Common myeloid progenitor, CD34-positive (primary cell): ENCODE results near the gene CEP162.

Experiments used
- CTCF ChIA-PET: fragments of 350-600 bp; sonication (Branson Sonifier 250); formaldehyde crosslinking; loops from one replicate; lab custom pipeline; 2021; ENCODE audit warnings: antibody characterized with exemption; lab: Charles Lee
- POLR2A ChIA-PET: fragments of 350-600 bp; sonication (Branson Sonifier 250); formaldehyde crosslinking; loops from one replicate; lab custom pipeline; 2021; ENCODE audit warnings: antibody characterized with exemption; lab: Charles Lee
- DNase-seq, 3 donors: peaks; one replicate each; pipeline versions ENCODE4 v3.0.0 to v3.0.0-alpha.2; 2013
- H3K27ac ChIP-seq, 2 experiments: 1 replicate in 1 of 2; 2 replicates in 1 of 2; pipeline ENCODE4 v1.7.0; 2013; ENCODE audit warnings: inconsistent platforms in 2 of 2, low read length in 2 of 2, mild to moderate bottlenecking in 2 of 2, low read depth in 1 of 2, moderate library complexity in 1 of 2; ENCODE audit not compliant: severe bottlenecking in 2 of 2, insufficient read depth in 1 of 2, poor library complexity in 1 of 2
- H3K27me3 ChIP-seq, 5 experiments: replicated peaks in 2 of 5; 1 replicate in 3 of 5; 2 replicates in 2 of 5; pipeline versions ENCODE4 v1.6.1 to v1.7.0; 2013; ENCODE audit warnings: low read length in 4 of 5, mild to moderate bottlenecking in 2 of 5, moderate library complexity in 2 of 5, inconsistent platforms in 1 of 5; ENCODE audit not compliant: insufficient read depth in 5 of 5, control insufficient read depth in 4 of 5
- H3K36me3 ChIP-seq, 4 experiments: 1 replicate in 2 of 4; 2 replicates in 2 of 4; pipeline versions ENCODE4 v1.6.1 to v1.7.0; 2013; ENCODE audit warnings: low read length in 3 of 4, control low read depth in 1 of 4, mild to moderate bottlenecking in 1 of 4; ENCODE audit not compliant: control insufficient read depth in 4 of 4, insufficient read depth in 4 of 4
- H3K4me1 ChIP-seq, 4 experiments: 1 replicate in 3 of 4; 2 replicates in 1 of 4; pipeline versions ENCODE4 v1.6.1 to v1.7.1; 2013; ENCODE audit warnings: low read length in 3 of 4, mild to moderate bottlenecking in 3 of 4, control low read depth in 1 of 4, inconsistent platforms in 1 of 4, moderate library complexity in 1 of 4; ENCODE audit not compliant: control insufficient read depth in 4 of 4, insufficient read depth in 4 of 4; ENCODE audit errors: control extremely low read depth in 1 of 4
- H3K4me3 ChIP-seq, 7 experiments: 1 replicate in 4 of 7; 2 replicates in 3 of 7; pipeline versions ENCODE4 v1.5.1 to v1.7.0; 2013; ENCODE audit warnings: mild to moderate bottlenecking in 7 of 7, low read length in 6 of 7, moderate library complexity in 6 of 7, inconsistent platforms in 2 of 7, low read depth in 2 of 7, control low read depth in 1 of 7; ENCODE audit not compliant: insufficient read depth in 4 of 7, control insufficient read depth in 1 of 7; ENCODE audit errors: extremely low read depth in 1 of 7
- H3K9me3 ChIP-seq, 5 experiments: 1 replicate in 4 of 5; 2 replicates in 1 of 5; pipeline versions ENCODE4 v1.6.1 to v1.7.1; 2013; ENCODE audit warnings: low read length in 4 of 5, mild to moderate bottlenecking in 2 of 5, inconsistent platforms in 1 of 5, low read depth in 1 of 5, moderate library complexity in 1 of 5; ENCODE audit not compliant: control insufficient read depth in 4 of 5, insufficient read depth in 2 of 5; ENCODE audit errors: control extremely low read depth in 1 of 5
- WGBS: methylation state at CpG from one replicate; pipeline ENCODE4 v1.1.5; 2013; ENCODE audit not compliant: insufficient coverage; 5-methylcytosine and 5-hydroxymethylcytosine counted together

CEP162 gene

DNA sequence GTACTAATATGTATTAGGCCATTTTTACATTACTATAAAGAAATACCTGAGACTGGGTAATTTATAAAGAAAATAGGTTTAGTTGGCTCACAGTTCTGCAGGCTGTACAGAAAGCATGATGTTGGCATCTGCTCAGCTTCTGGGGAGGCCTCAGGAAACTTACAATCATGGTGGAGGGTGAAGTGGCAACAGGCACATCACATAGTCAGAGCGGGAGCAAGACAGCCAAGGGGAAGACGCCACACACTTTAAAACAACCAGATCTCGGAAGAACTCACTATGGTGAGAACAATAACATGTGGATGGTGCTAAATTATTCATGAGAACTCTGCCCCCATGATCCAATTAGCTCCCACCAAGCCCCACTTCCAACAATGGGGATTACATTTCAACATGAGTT is 41.3 kb upstream of the CEP162 start:
- peaks cover 0 to under 1% (median 0%) of the 10 kb centered on the region in 5 experiments for H3K27me3 ChIP-seq

GRCh38 chr6:84263557-84263956 is 36.1 kb upstream of the CEP162 start:
- Histone ChIP-seq H3K36me3 (no peaks in the 10 kb centered on the region), H3K4me3 (no peak overlapping the region), H3K27me3 (peaks cover 0 to 2% (median 0%) of the 10 kb centered on the region in 5 experiments), H3K27ac (no peak overlapping the region), H3K4me1 (no peaks in the 10 kb centered on the region), H3K9me3 (peaks cover 0 to 2% (median 0%) of the 10 kb centered on the region in 5 experiments)
- DNase-seq = no peak
- ChIA-PET CTCF (no interaction called here), POLR2A (no interaction called here)
- WGBS = 97% methylated on average over 5 of the region's 6 CpGs

More for the DNA sequence above, 41.3 kb upstream of the CEP162 start:
- 100% methylated on average over 2 of the region's 3 CpGs for WGBS
- H3K4me1 ChIP-seq = no peaks in the 10 kb centered on the region
- H3K4me3 ChIP-seq = no peak overlapping the region
- H3K36me3 ChIP-seq = no peaks in the 10 kb centered on the region
- no peaks in the 10 kb centered on the region for H3K9me3 ChIP-seq
- no peak overlapping the region for H3K27ac ChIP-seq
- DNase-seq = no peak
- ChIA-PET CTCF (no interaction called here), POLR2A (no interaction called here)

GRCh38 chr6:84260926-84261325 is 33.5 kb upstream of the CEP162 start:
- no peak for DNase-seq
- Histone ChIP-seq H3K27me3 (peaks cover 0 to 2% (median 0%) of the 10 kb centered on the region in 5 experiments), H3K36me3 (no peaks in the 10 kb centered on the region), H3K4me3 (no peak overlapping the region), H3K9me3 (peaks cover 0 to 2% (median 0%) of the 10 kb centered on the region in 5 experiments), H3K27ac (no peak overlapping the region), H3K4me1 (peaks cover 0 to 4% (median 0%) of the 10 kb centered on the region in 4 experiments)
- ChIA-PET POLR2A (no interaction called here), CTCF (no interaction called here)
- no CpG with 5 or more reads among the region's 3 CpGs for WGBS

DNA sequence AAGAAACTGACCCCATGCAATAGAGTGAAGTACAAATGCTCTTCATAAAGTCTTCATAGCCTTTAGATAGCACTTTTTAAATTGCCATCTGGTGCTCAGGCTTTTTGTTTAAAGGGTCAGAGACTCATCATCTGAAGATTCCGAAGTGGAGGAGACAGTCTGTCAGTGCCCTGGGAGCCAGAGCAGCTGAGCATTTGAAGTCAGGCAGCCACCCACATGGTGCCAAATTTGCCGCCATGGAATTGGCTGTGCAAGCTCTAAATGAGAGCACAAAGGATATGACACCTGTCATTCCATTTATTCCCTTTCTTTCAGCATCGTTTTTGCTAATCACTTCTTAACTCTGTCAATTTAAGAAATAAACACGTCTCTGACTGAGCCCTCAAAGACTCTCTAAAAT is 32.8 kb upstream of the CEP162 start:
- no peaks in the 10 kb centered on the region for H3K36me3 ChIP-seq
- CTCF ChIA-PET = interaction anchor here (0.7 kb wide), 1 partner anchor 1592 kb away, joined by 4 read pairs; no protein-coding TSS in a partner anchor
- H3K9me3 ChIP-seq = peaks cover 0 to 2% (median 0%) of the 10 kb centered on the region in 5 experiments
- DNase-seq = no peak
- peaks cover 0 to 4% (median 0%) of the 10 kb centered on the region in 4 experiments for H3K4me1 ChIP-seq
- H3K27ac ChIP-seq = no peak overlapping the region
- no peak overlapping the region for H3K4me3 ChIP-seq
- WGBS = 94% methylated on average over 2 of the region's 4 CpGs
- POLR2A ChIA-PET = no interaction called here
- H3K27me3 ChIP-seq = peaks cover 0 to 2% (median 0%) of the 10 kb centered on the region in 5 experiments

- Histone ChIP-seq H3K27ac (no peak overlapping the region), H3K9me3 (peaks cover 0 to 2% (median 0%) of the 10 kb centered on the region in 5 experiments), H3K27me3 (peaks cover 0 to 2% (median 0%) of the 10 kb centered on the region in 5 experiments), H3K36me3 (no peaks in the 10 kb centered on the region), H3K4me3 (peak overlapping the region in 1 of 7 experiments; percentile 35), H3K4me1 (peaks cover 0 to 4% (median 0%) of the 10 kb centered on the region in 4 experiments)
- WGBS = 89% methylated on average over 3 of the region's 4 CpGs
- ChIA-PET CTCF (no interaction called here), POLR2A (no interaction called here)
- no peak for DNase-seq
Measured at GRCh38 chr6:84258866-84259265, 31.4 kb upstream of the CEP162 start.

- 35% methylated on average over 2 of the region's 2 CpGs for WGBS
Measured at GRCh38 chr6:84258268-84258667, 30.8 kb upstream of the CEP162 start.

DNA sequence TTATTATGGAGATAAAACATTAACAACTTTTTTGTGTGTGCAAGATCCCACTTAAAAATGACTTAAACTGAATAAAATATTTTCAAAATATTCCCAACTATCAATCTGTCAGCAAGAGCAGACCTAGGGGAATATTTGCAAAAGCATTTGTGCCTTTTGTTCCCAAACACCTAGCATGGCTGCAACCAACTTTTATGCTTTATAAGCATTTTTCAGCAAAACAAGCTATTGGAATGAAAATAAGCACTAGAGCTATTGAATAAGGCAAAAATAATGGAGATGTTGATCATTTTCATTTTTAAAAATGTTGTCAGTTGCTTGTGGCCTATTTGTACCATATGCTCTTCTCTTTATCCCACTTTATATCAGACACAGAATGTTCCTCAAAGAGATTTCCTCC is 28.2 kb upstream of the CEP162 start:
- Histone ChIP-seq H3K27ac (no peak overlapping the region), H3K4me1 (peaks cover 0 to 4% (median 0%) of the 10 kb centered on the region in 4 experiments), H3K9me3 (no peaks in the 10 kb centered on the region), H3K27me3 (peaks cover 0 to 5% (median 0%) of the 10 kb centered on the region in 5 experiments), H3K36me3 (no peaks in the 10 kb centered on the region), H3K4me3 (no peak overlapping the region)
- ChIA-PET POLR2A (no interaction called here), CTCF (no interaction called here)
- no peak for DNase-seq

More at GRCh38 chr6:84258268-84258667, 30.8 kb upstream of the CEP162 start:
- Histone ChIP-seq H3K4me3 (peak overlapping the region in 3 of 7 experiments; percentile 27 to 58 (median 35)), H3K27me3 (peaks cover 0 to 2% (median 0%) of the 10 kb centered on the region in 5 experiments), H3K4me1 (peaks cover 0 to 4% (median 0%) of the 10 kb centered on the region in 4 experiments), H3K9me3 (peaks cover 0 to 2% (median 0%) of the 10 kb centered on the region in 5 experiments), H3K27ac (no peak overlapping the region), H3K36me3 (no peaks in the 10 kb centered on the region)
- peak in 1 of 3 donors; percentile 23 for DNase-seq
- POLR2A ChIA-PET = no interaction called here
- CTCF ChIA-PET = no interaction called here
